Measurements from ENCODE around the gene OR11G2.
"Not testable (repeated sequence)": the region's sequence is repeated elsewhere in the genome, so short reads cannot be mapped to it uniquely, and the experiment has no call there.

- TF ChIP-seq EZH2phosphoT487 (IDR thresholded peaks at IDR 0.05; ENCODE audit: borderline replicate concordance, low read depth); CTCF (IDR thresholded peaks at IDR 0.05); RFX5 (IDR thresholded peaks at IDR 0.05; ENCODE audit: low read length); MEF2A (IDR thresholded peaks at IDR 0.05; ENCODE audit: borderline replicate concordance, low read depth); YY1 (IDR thresholded peaks at IDR 0.05; ENCODE audit: low read depth); RAD21 (IDR thresholded peaks at IDR 0.05; ENCODE audit: low read length); REST (IDR thresholded peaks at IDR 0.05; ENCODE audit: low read depth, low read length); SMC3 (IDR thresholded peaks at IDR 0.05; ENCODE audit: low read depth, low read length); FOXM1 (IDR thresholded peaks at IDR 0.05; ENCODE audit: low read depth): not testable (repeated sequence)
- TF ChIP-seq, protein P1, sequence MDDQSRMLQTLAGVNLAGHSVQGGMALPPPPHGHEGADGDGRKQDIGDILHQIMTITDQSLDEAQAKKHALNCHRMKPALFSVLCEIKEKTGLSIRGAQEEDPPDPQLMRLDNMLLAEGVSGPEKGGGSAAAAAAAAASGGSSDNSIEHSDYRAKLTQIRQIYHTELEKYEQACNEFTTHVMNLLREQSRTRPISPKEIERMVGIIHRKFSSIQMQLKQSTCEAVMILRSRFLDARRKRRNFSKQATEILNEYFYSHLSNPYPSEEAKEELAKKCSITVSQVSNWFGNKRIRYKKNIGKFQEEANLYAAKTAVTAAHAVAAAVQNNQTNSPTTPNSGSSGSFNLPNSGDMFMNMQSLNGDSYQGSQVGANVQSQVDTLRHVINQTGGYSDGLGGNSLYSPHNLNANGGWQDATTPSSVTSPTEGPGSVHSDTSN (IDR thresholded peaks at IDR 0.05): not testable (repeated sequence)
Measured at GRCh38 chr14:20174205-20174604, 16.5 kb upstream of the OR11G2 start.

All from SK-N-SH (cell line).